HepG2 (cell line): ENCODE data around the gene ACE. TPM values are rescaled to one million over a fixed set of nuclear protein-coding genes. Genes with fewer than 3 reads are reported as not detected.
A peak's percentile ranks its signal among the peaks of the same experiment; 100 is the strongest.

Source experiments
- ATAC-seq: fragments of 200-7000 bp; cut with Tn5 transposase; 3 replicates; pipeline ENCODE4 v1.9.1; 2020; ENCODE audit warnings: mild to moderate bottlenecking, moderate library complexity
- BruUV-seq: library from RNA; stranded (reverse); fragments of 400-500 nt; replicated peaks from 2 replicates; lab custom pipeline; 2021; lab: Mats Ljungman, UMichigan
- CTCF ChIA-PET: fragments of 300-600 bp; formaldehyde crosslinking; extraction: SDS; loops from one replicate; lab custom pipeline; 2021; ENCODE audit warnings: low total read pairs, inconsistent platforms, low intra/inter-chr PET ratio; lab: Yijun Ruan, JAX
- POLR2A ChIA-PET: fragments of 350-600 bp; sonication (Branson Sonifier 250); formaldehyde crosslinking; loops from one replicate; lab custom pipeline; 2020; ENCODE audit warnings: antibody characterized with exemption, inconsistent platforms; lab: Yijun Ruan, JAX
- DNase-seq: peaks from one replicate; pipeline ENCODE4 v3.0.0-alpha.2; 2015; ENCODE audit warnings: low spot score
- FAIRE-seq: peaks from 3 replicates; lab custom pipeline; 2011; peaks lifted over from hg19 to GRCh38; lab: Jason Lieb, UNC
- H2AFZ ChIP-seq: one replicate; pipeline ENCODE4 v1.6.1; 2011; ENCODE audit warnings: low read length, inconsistent platforms
- H3K27ac ChIP-seq: fragments of 300-600 bp; 3 replicates; pipeline ENCODE4 v1.8.0; 2011; ENCODE audit warnings: mixed run types, mild to moderate bottlenecking, mixed read lengths, low read length, inconsistent platforms; ENCODE audit not compliant: insufficient read depth; ENCODE audit errors: extremely low read length
- H3K27me3 ChIP-seq, 2 experiments: fragments of 200-600 bp in 1 of 2; 2 replicates in 1 of 2; 3 replicates in 1 of 2; pipeline versions ENCODE4 v1.6.0 to v1.8.0; 2011; ENCODE audit warnings: low read length in 2 of 2, mild to moderate bottlenecking in 2 of 2, moderate library complexity in 2 of 2, inconsistent platforms in 1 of 2; ENCODE audit not compliant: insufficient read depth in 2 of 2, control insufficient read depth in 1 of 2
- H3K36me3 ChIP-seq, 2 experiments: fragments of 200-600 bp in 1 of 2; replicated peaks in 1 of 2; 2 replicates in 1 of 2; 3 replicates in 1 of 2; pipeline versions ENCODE4 v1.5.1 to v1.8.0; 2011; ENCODE audit warnings: low read length in 2 of 2, inconsistent platforms in 1 of 2; ENCODE audit not compliant: insufficient read depth in 2 of 2, control insufficient read depth in 1 of 2
- H3K4me1 ChIP-seq: 2 replicates; pipeline ENCODE4 v1.5.1; 2012; ENCODE audit warnings: low read length, inconsistent platforms; ENCODE audit not compliant: insufficient read depth
- H3K4me2 ChIP-seq: 2 replicates; pipeline ENCODE4 v1.6.0; 2011; ENCODE audit warnings: low read depth, low read length, inconsistent platforms
- H3K4me3 ChIP-seq, 3 experiments: fragments of 200-600 bp in 1 of 3; sonication (generic), shearing (Covaris generic) in 1 of 3; replicated peaks in 1 of 3; 2 replicates each; pipeline ENCODE4 v1.5.1; 2011 to 2016; ENCODE audit warnings: low read length in 3 of 3, inconsistent platforms in 2 of 3, low read depth in 2 of 3, mild to moderate bottlenecking in 2 of 3, control low read depth in 1 of 3, mixed read lengths in 1 of 3; ENCODE audit not compliant: insufficient read depth in 1 of 3
- H3K79me2 ChIP-seq: one replicate; pipeline ENCODE4 v1.6.1; 2011; ENCODE audit warnings: low read length, inconsistent platforms; ENCODE audit not compliant: insufficient read depth
- H3K9ac ChIP-seq: 2 replicates; pipeline ENCODE4 v1.6.0; 2011; ENCODE audit warnings: mild to moderate bottlenecking, low read depth, low read length, inconsistent platforms; ENCODE audit not compliant: insufficient read depth
- H3K9me3 ChIP-seq: 2 replicates; pipeline ENCODE4 v1.5.1; 2012; ENCODE audit warnings: mild to moderate bottlenecking, low read length
- H4K20me1 ChIP-seq: 2 replicates; pipeline ENCODE4 v1.6.0; 2011; ENCODE audit warnings: inconsistent platforms, mild to moderate bottlenecking, low read length, moderate library complexity; ENCODE audit not compliant: insufficient read depth
- DNMT3B ChIP-seq: conservative IDR thresholded peaks from 2 replicates; pipeline ENCODE4 v1.6.1; 2016; ENCODE audit warnings: missing biosample characterization, control low read depth
- HDAC6 ChIP-seq: fragments of 200-600 bp; sonication (generic); IDR thresholded peaks from 2 replicates; pipeline ENCODE4 v1.7.0; 2017; ENCODE audit warnings: mild to moderate bottlenecking, antibody characterized with exemption, low read length, low read depth
- NFATC3 ChIP-seq: sonication (generic); formaldehyde crosslinking; IDR thresholded peaks from 2 replicates; pipeline ENCODE4 v1.5.1; 2020; ENCODE audit warnings: mild to moderate bottlenecking, missing genetic modification reagents
- RNF2 ChIP-seq: fragments of 450-650 bp; conservative IDR thresholded peaks from 2 replicates; pipeline ENCODE4 v1.6.1; 2016; ENCODE audit warnings: low read depth
- SNRNP70 ChIP-seq: fragments of 200-400 bp; formaldehyde crosslinking; IDR thresholded peaks from 2 replicates; pipeline ENCODE4 v1.6.1; 2017; ENCODE audit warnings: mild to moderate bottlenecking, low read depth, low read length, moderate library complexity
- ZNF207 ChIP-seq: fragments of 450-650 bp; IDR thresholded peaks from 2 replicates; pipeline ENCODE4 v1.6.1; 2016; ENCODE audit warnings: antibody characterized with exemption, borderline replicate concordance
- ZNF614 ChIP-seq: IDR thresholded peaks from 2 replicates; pipeline ENCODE4 v1.6.1; 2018; ENCODE audit warnings: missing biosample characterization, missing genetic modification reagents, inconsistent platforms, borderline replicate concordance
- WGBS: methylation state at CpG from one replicate; pipeline ENCODE4 v1.1.6; 2017; ENCODE audit warnings: low lambda C conversion rate; 5-methylcytosine and 5-hydroxymethylcytosine counted together
- in situ Hi-C: cut with HindIII; loops from 2 replicates; pipeline ENCODE4 v1.10.0; 2017; ENCODE audit warnings: low pct_unique_long_range_greater_than_20kb; ENCODE audit not compliant: extremely low pct_ligation_motif_present
- intact Hi-C: fragments of 100-400 bp; cut with micrococcal nuclease; formaldehyde crosslinking; loops from one replicate; pipeline ENCODE4 v1.10.0; 2022; ENCODE audit not compliant: unreplicated experiment
- polyA plus RNA-seq, 8 experiments: library from polyadenylated mRNA; depleted of rRNA in 3 of 8; stranded (reverse) in 7 of 8; unstranded in 1 of 8; fragments of >200 nt; fragmentation: Illumina TruSeq in 4 of 8; extraction: Trizol in 4 of 8; gene quantifications; 2 replicates each; pipeline versions ENCODE4 v1.2.1 to v1.2.3, GENCODE V29; 2011 to 2016; ENCODE audit warnings: low read depth in 4 of 8, missing spikeins in 1 of 8, mixed read lengths in 1 of 8; ENCODE audit not compliant: insufficient read depth in 1 of 8
- total RNA-seq, 5 experiments: library from RNA; depleted of rRNA; stranded (reverse); fragments of >200 nt; fragmentation: Illumina TruSeq; extraction: Trizol; gene quantifications; 2 replicates each; pipeline ENCODE4 v1.2.3, GENCODE V29; 2016; ENCODE audit warnings: low read depth in 1 of 5
- TF ChIP-seq, protein P1 (sequence below): sonication (generic); formaldehyde crosslinking; IDR thresholded peaks from 2 replicates; pipeline ENCODE4 v1.4.0; 2020; ENCODE audit warnings: mild to moderate bottlenecking, low read depth, missing genetic modification reagents

ACE gene
- total and polyA plus RNA-seq, 2 of the 13 experiments (the other 11 are each of a cell fraction or from before 2014, with no cell fraction given): 0.08 to 0.13 TPM

DNA sequence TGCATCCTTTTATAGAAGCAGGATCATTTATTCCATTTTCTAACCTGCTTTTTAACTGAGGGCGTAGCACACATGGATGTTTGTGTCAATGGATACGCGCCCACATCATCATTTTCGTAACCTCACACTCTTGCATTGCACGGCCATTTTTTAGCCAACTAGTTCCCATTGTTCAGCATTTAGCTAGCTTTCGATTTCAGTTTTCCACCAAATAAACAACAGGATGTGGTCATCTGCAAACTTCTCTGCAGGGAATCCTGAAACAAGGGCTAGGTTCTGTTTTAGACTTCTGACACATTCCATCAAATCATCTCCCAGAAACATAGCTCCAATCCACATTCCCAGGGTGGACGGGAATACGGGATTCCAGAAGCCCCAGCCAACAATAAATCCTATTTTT is 37.2 kb upstream of the ACE start:
- H3K27me3 ChIP-seq: peaks cover 1 to 19% of the 10 kb centered on the region in 2 experiments; a peak in 2 of 5 replicates
- CTCF ChIA-PET: no interaction called here
- DNase-seq (no peak), FAIRE-seq (no peak), ATAC-seq (no peak)
- TF ChIP-seq NFATC3 (0 out of 2 replicates have a peak, but pooled peaks have one; percentile 21), HDAC6 (no peak), DNMT3B (no peak), ZNF207 (no peak), ZNF614 (CRISPR knock-in tag) (no peak), SNRNP70 (no peak), RNF2 (no peak)
- TF ChIP-seq, protein P1, sequence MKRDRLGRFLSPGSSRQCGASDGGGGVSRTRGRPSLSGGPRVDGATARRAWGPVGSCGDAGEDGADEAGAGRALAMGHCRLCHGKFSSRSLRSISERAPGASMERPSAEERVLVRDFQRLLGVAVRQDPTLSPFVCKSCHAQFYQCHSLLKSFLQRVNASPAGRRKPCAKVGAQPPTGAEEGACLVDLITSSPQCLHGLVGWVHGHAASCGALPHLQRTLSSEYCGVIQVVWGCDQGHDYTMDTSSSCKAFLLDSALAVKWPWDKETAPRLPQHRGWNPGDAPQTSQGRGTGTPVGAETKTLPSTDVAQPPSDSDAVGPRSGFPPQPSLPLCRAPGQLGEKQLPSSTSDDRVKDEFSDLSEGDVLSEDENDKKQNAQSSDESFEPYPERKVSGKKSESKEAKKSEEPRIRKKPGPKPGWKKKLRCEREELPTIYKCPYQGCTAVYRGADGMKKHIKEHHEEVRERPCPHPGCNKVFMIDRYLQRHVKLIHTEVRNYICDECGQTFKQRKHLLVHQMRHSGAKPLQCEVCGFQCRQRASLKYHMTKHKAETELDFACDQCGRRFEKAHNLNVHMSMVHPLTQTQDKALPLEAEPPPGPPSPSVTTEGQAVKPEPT (CRISPR knock-in tag): no peak
- H3K9me3 ChIP-seq: no peaks in the 10 kb centered on the region
- peaks cover 24% of the 10 kb centered on the region for H3K4me1 ChIP-seq
- H3K4me2 ChIP-seq: no peak overlapping the region
- intact Hi-C loops (no loop called here), in situ Hi-C loops (no loop called here)
- 56% methylated on average over 8 of the region's 8 CpGs for WGBS
- H4K20me1 ChIP-seq: no peaks in the 10 kb centered on the region
- H3K36me3 ChIP-seq: no peaks in the 10 kb centered on the region
- BruUV-seq: no TSS peak
- POLR2A ChIA-PET: no interaction called here
- no peak overlapping the region for H3K4me3 ChIP-seq
- no peak overlapping the region for H2AFZ ChIP-seq
- H3K27ac ChIP-seq: no peak overlapping the region
- H3K79me2 ChIP-seq: no peaks in the 10 kb centered on the region
- no peak overlapping the region for H3K9ac ChIP-seq
